HepG2 (cell line): ENCODE measurements around the gene TRPV2. TPM values are rescaled to one million over a fixed set of nuclear protein-coding genes. Genes with fewer than 3 reads are reported as not detected.
A peak's percentile ranks its signal among the peaks of the same experiment; 100 is the strongest.

Source experiments
- CAMTA2 ChIP-seq: sonication (generic); formaldehyde crosslinking; IDR thresholded peaks from 2 replicates; pipeline ENCODE4 v1.4.0; 2020; ENCODE audit warnings: mild to moderate bottlenecking, missing genetic modification reagents, borderline replicate concordance
- HMG20B ChIP-seq: conservative IDR thresholded peaks from 2 replicates; pipeline ENCODE4 v1.6.1; 2016; ENCODE audit warnings: missing genetic modification reagents, missing compliant biosample characterization
- KAT8 ChIP-seq: IDR thresholded peaks from 2 replicates; pipeline ENCODE4 v1.6.1; 2016; ENCODE audit warnings: missing genetic modification reagents, missing compliant biosample characterization
- MTA3 ChIP-seq: sonication (generic); formaldehyde crosslinking; IDR thresholded peaks from 2 replicates; pipeline ENCODE4 v1.4.0; 2020; ENCODE audit warnings: missing genetic modification reagents
- MYPOP ChIP-seq: sonication (generic); formaldehyde crosslinking; IDR thresholded peaks from 2 replicates; pipeline ENCODE4 v1.8.1; 2023; ENCODE audit warnings: mild to moderate bottlenecking, moderate library complexity, missing genetic modification reagents
- NFE2 ChIP-seq: sonication (generic); formaldehyde crosslinking; IDR thresholded peaks from 2 replicates; pipeline ENCODE4 v1.4.0; 2020; ENCODE audit warnings: missing genetic modification reagents
- NFKB2 ChIP-seq: sonication (generic); formaldehyde crosslinking; IDR thresholded peaks from 2 replicates; pipeline ENCODE4 v1.4.0; 2020; ENCODE audit warnings: missing genetic modification reagents, borderline replicate concordance
- NFYB ChIP-seq: sonication (generic); formaldehyde crosslinking; IDR thresholded peaks from 2 replicates; pipeline ENCODE4 v1.4.0; 2020; ENCODE audit warnings: missing genetic modification reagents
- NR3C1 ChIP-seq: sonication (generic); formaldehyde crosslinking; IDR thresholded peaks from 2 replicates; pipeline ENCODE4 v1.4.0; 2020; ENCODE audit warnings: missing genetic modification reagents
- SAP130 ChIP-seq: IDR thresholded peaks from 2 replicates; pipeline ENCODE4 v1.6.1; 2016; ENCODE audit warnings: low read depth
- SMARCE1 ChIP-seq: fragments of 450-650 bp; IDR thresholded peaks from 2 replicates; pipeline ENCODE4 v1.6.1; 2017; ENCODE audit warnings: borderline replicate concordance
- SP1 ChIP-seq, 2 experiments: fragments of 450-650 bp in 1 of 2; sonication (generic) in 1 of 2; formaldehyde crosslinking in 1 of 2; IDR thresholded peaks; 2 replicates each; pipeline versions ENCODE4 v1.4.0 to v1.6.1; 2016 to 2020; ENCODE audit warnings: missing genetic modification reagents in 1 of 2
- STAT5B ChIP-seq: sonication (generic); formaldehyde crosslinking; IDR thresholded peaks from 2 replicates; pipeline ENCODE4 v1.4.0; 2020; ENCODE audit warnings: missing genetic modification reagents
- TCF12 ChIP-seq, 2 experiments: fragments of 450-650 bp in 1 of 2; sonication (generic) in 1 of 2; formaldehyde crosslinking in 1 of 2; IDR thresholded peaks; 2 replicates each; pipeline versions ENCODE4 v1.6.1 to v1.8.0; 2017 to 2022; ENCODE audit warnings: antibody characterized with exemption in 1 of 2, mild to moderate bottlenecking in 1 of 2, missing genetic modification reagents in 1 of 2, moderate library complexity in 1 of 2
- TMF1 ChIP-seq: sonication (generic); formaldehyde crosslinking; IDR thresholded peaks from 2 replicates; pipeline ENCODE4 v1.8.1; 2022; ENCODE audit warnings: low read depth, missing genetic modification reagents
- YEATS4 ChIP-seq: sonication (generic); formaldehyde crosslinking; IDR thresholded peaks from 2 replicates; pipeline ENCODE4 v1.4.0; 2020; ENCODE audit warnings: missing genetic modification reagents, borderline replicate concordance
- ZC3H13 ChIP-seq: sonication (generic); formaldehyde crosslinking; IDR thresholded peaks from 2 replicates; pipeline ENCODE4 v1.8.1; 2023; ENCODE audit warnings: mild to moderate bottlenecking, missing genetic modification reagents, moderate library complexity
- ZFX ChIP-seq: sonication (generic); formaldehyde crosslinking; IDR thresholded peaks from 2 replicates; pipeline ENCODE4 v1.4.0; 2020; ENCODE audit warnings: mild to moderate bottlenecking, low read depth, missing genetic modification reagents, moderate library complexity
- ZNF17 ChIP-seq: sonication (generic); formaldehyde crosslinking; IDR thresholded peaks from 2 replicates; pipeline ENCODE4 v1.5.0; 2020; ENCODE audit warnings: mild to moderate bottlenecking, missing genetic modification reagents
- ZNF546 ChIP-seq: sonication (generic); formaldehyde crosslinking; conservative IDR thresholded peaks from 2 replicates; pipeline ENCODE4 v1.8.1; 2023; ENCODE audit warnings: mild to moderate bottlenecking, missing genetic modification reagents
- ZNF558 ChIP-seq: sonication (generic); formaldehyde crosslinking; IDR thresholded peaks from 2 replicates; pipeline ENCODE4 v1.9.0; 2022; ENCODE audit warnings: mild to moderate bottlenecking, missing genetic modification reagents, borderline replicate concordance
- ZNF629 ChIP-seq: sonication (generic); formaldehyde crosslinking; conservative IDR thresholded peaks from 2 replicates; pipeline ENCODE4 v1.5.0; 2020; ENCODE audit warnings: missing genetic modification reagents
- ZNF724P ChIP-seq: sonication (generic); formaldehyde crosslinking; IDR thresholded peaks from 2 replicates; pipeline ENCODE4 v1.8.0; 2022; ENCODE audit warnings: missing genetic modification reagents, borderline replicate concordance
- ZUFSP ChIP-seq: sonication (generic); formaldehyde crosslinking; IDR thresholded peaks from 2 replicates; pipeline ENCODE4 v1.9.0; 2021; ENCODE audit warnings: missing genetic modification reagents, mild to moderate bottlenecking, borderline replicate concordance
- polyA plus RNA-seq, 8 experiments: library from polyadenylated mRNA; depleted of rRNA in 3 of 8; stranded (reverse) in 7 of 8; unstranded in 1 of 8; fragments of >200 nt; fragmentation: Illumina TruSeq in 4 of 8; extraction: Trizol in 4 of 8; gene quantifications; 2 replicates each; pipeline versions ENCODE4 v1.2.1 to v1.2.3, GENCODE V29; 2011 to 2016; ENCODE audit warnings: low read depth in 4 of 8, missing spikeins in 1 of 8, mixed read lengths in 1 of 8; ENCODE audit not compliant: insufficient read depth in 1 of 8
- total RNA-seq, 5 experiments: library from RNA; depleted of rRNA; stranded (reverse); fragments of >200 nt; fragmentation: Illumina TruSeq; extraction: Trizol; gene quantifications; 2 replicates each; pipeline ENCODE4 v1.2.3, GENCODE V29; 2016; ENCODE audit warnings: low read depth in 1 of 5
- TF ChIP-seq, protein P1 (sequence below): sonication (generic); formaldehyde crosslinking; IDR thresholded peaks from 2 replicates; pipeline ENCODE4 v1.8.1; 2023; ENCODE audit warnings: mild to moderate bottlenecking, missing genetic modification reagents
- TF ChIP-seq, protein P2 (sequence below): sonication (generic); formaldehyde crosslinking; conservative IDR thresholded peaks from 2 replicates; pipeline ENCODE4 v1.8.0; 2022; ENCODE audit warnings: mild to moderate bottlenecking, moderate library complexity, missing genetic modification reagents

TRPV2 gene
- total and polyA plus RNA-seq, 2 of the 13 experiments (the other 11 are each of a cell fraction or from before 2014, with no cell fraction given) = 13.6 to 21.3 TPM

DNA sequence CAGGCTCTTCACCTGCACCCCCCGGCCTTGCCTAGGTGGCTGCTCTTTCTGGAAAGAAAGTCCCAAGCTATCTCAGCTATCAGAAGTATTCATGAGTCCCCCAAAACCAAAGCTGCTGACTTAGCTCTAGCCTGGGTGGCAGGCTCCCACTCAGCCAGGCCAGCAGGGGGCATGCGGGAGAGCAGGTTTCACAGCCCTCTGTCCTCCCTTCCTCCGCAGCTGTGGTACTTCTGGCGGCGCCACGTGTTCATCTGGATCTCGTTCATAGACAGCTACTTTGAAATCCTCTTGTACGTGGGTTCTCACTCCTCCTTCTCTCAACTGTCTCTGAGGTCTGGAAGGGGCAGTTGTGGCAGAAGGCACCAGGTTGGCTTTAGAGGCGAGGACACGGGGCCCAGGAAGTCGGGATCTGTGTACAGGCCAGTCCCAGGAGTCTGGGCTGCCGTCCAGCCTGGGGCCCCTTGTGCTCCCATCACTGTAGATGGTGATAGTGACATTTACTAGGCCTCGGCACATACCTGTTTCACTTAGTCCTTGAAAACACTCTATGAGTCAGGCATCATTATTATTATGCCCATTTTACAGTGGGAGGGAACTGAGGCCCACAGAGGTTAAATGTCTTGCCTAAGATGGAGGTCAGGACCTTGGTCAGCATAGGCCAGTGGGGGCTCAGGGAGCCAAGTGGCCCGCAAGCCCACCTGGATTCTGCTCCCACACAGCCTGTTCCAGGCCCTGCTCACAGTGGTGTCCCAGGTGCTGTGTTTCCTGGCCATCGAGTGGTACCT, 12.9 kb downstream of the TRPV2 start (continued):
- peak; percentile 75 for TF ChIP-seq ZNF629
- no peak for TF ChIP-seq STAT5B (CRISPR knock-in tag)
- no peak for TF ChIP-seq ZNF17 (CRISPR knock-in tag)
- 0 out of 2 replicates have a peak, but pooled peaks have one; percentile 39 for TF ChIP-seq SAP130 (CRISPR knock-in tag)
- peak; percentile 60; the same call in 1 of the 2 replicates for TF ChIP-seq NFKB2
- TF ChIP-seq MTA3 (CRISPR knock-in tag) = no peak
- TF ChIP-seq, protein P1, sequence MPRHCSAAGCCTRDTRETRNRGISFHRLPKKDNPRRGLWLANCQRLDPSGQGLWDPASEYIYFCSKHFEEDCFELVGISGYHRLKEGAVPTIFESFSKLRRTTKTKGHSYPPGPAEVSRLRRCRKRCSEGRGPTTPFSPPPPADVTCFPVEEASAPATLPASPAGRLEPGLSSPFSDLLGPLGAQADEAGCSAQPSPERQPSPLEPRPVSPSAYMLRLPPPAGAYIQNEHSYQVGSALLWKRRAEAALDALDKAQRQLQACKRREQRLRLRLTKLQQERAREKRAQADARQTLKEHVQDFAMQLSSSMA (CRISPR knock-in tag) = 0 out of 2 replicates have a peak, but pooled peaks have one; percentile 41
- no peak for TF ChIP-seq NR3C1
- TF ChIP-seq SP1 (IDR thresholded peaks at IDR 0.05) = no peak
- 0 out of 2 replicates have a peak, but pooled peaks have one; percentile 32 for TF ChIP-seq SP1 (CRISPR knock-in tag; IDR thresholded peaks at IDR 0.05)
- no peak for TF ChIP-seq SMARCE1
- TF ChIP-seq ZNF546 (CRISPR knock-in tag) = no peak
- TF ChIP-seq ZC3H13 (CRISPR knock-in tag) = no peak
- no peak for TF ChIP-seq NFE2
- TF ChIP-seq TMF1 (CRISPR knock-in tag) = no peak
- TF ChIP-seq HMG20B (CRISPR knock-in tag) = no peak
- TF ChIP-seq ZNF724P = no peak
- no peak for TF ChIP-seq TCF12 (IDR thresholded peaks at IDR 0.05)
- TF ChIP-seq TCF12 (CRISPR knock-in tag; IDR thresholded peaks at IDR 0.05) = no peak
- no peak for TF ChIP-seq YEATS4 (CRISPR knock-in tag)
- TF ChIP-seq NFYB (CRISPR knock-in tag) = peak; percentile 21; the same call in 1 of the 2 replicates
- no peak for TF ChIP-seq MYPOP
- no peak for TF ChIP-seq KAT8 (CRISPR knock-in tag)
- no peak for TF ChIP-seq ZUFSP (CRISPR knock-in tag)
- TF ChIP-seq, protein P2, sequence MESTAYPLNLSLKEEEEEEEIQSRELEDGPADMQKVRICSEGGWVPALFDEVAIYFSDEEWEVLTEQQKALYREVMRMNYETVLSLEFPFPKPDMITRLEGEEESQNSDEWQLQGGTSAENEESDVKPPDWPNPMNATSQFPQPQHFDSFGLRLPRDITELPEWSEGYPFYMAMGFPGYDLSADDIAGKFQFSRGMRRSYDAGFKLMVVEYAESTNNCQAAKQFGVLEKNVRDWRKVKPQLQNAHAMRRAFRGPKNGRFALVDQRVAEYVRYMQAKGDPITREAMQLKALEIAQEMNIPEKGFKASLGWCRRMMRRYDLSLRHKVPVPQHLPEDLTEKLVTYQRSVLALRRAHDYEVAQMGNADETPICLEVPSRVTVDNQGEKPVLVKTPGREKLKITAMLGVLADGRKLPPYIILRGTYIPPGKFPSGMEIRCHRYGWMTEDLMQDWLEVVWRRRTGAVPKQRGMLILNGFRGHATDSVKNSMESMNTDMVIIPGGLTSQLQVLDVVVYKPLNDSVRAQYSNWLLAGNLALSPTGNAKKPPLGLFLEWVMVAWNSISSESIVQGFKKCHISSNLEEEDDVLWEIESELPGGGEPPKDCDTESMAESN (CRISPR knock-in tag) = peak; percentile 61; the same call in 1 of the 2 replicates
- no peak for TF ChIP-seq CAMTA2 (CRISPR knock-in tag)
- no peak for TF ChIP-seq ZNF558
- TF ChIP-seq ZFX = peak; percentile 53; the same call in 1 of the 2 replicates
